ENCODE data around the gene ESPN. TPM values are rescaled to one million over a fixed set of nuclear protein-coding genes. Genes with fewer than 3 reads are reported as not detected.

ESPN gene
- total RNA-seq, 1 donor from 2014 or later, result 25.7 TPM

- Mint-ChIP-seq H3K4me3 (ENCODE audit: unreplicated experiment) (no peak overlapping the region), H3K36me3 (ENCODE audit: unreplicated experiment) (no peaks in the 10 kb centered on the region), H3K27ac (ENCODE audit: unreplicated experiment) (no peak overlapping the region), H3K4me1 (ENCODE audit: low read depth, unreplicated experiment) (peaks cover 4% of the 10 kb centered on the region), H3K27me3 (ENCODE audit: unreplicated experiment) (no peaks in the 10 kb centered on the region), H3K9me3 (ENCODE audit: unreplicated experiment) (peaks cover 8% of the 10 kb centered on the region)
- no peak for DNase-seq
- no peak for TF ChIP-seq CTCF (IDR thresholded peaks at IDR 0.05; ENCODE audit: partially characterized antibody, unreplicated experiment)
These were observed 82.9 kb downstream of the ESPN start for GRCh38 chr1:6507461-6507911.

- no peak for DNase-seq
- H3K4me3 Mint-ChIP-seq (ENCODE audit: unreplicated experiment), result no peak overlapping the region
- H3K9me3 Mint-ChIP-seq (ENCODE audit: unreplicated experiment), result peaks cover 8% of the 10 kb centered on the region
- H3K36me3 Mint-ChIP-seq (ENCODE audit: unreplicated experiment), result no peaks in the 10 kb centered on the region
- no peak for TF ChIP-seq CTCF (IDR thresholded peaks at IDR 0.05; ENCODE audit: partially characterized antibody, unreplicated experiment)
- H3K27ac Mint-ChIP-seq (ENCODE audit: unreplicated experiment), result no peak overlapping the region
- peaks cover 4% of the 10 kb centered on the region for H3K4me1 Mint-ChIP-seq (ENCODE audit: low read depth, unreplicated experiment)
- H3K27me3 Mint-ChIP-seq (ENCODE audit: unreplicated experiment), result no peaks in the 10 kb centered on the region
These were observed 83.7 kb downstream of the ESPN start for GRCh38 chr1:6508154-6508815.

GRCh38 chr1:6508816-6509189 lies 84.2 kb downstream of the ESPN start:
- H3K27me3 Mint-ChIP-seq (ENCODE audit: unreplicated experiment), result no peaks in the 10 kb centered on the region
- peaks cover 4% of the 10 kb centered on the region for H3K4me1 Mint-ChIP-seq (ENCODE audit: low read depth, unreplicated experiment)
- H3K36me3 Mint-ChIP-seq (ENCODE audit: unreplicated experiment), result no peaks in the 10 kb centered on the region
- peaks cover 8% of the 10 kb centered on the region for H3K9me3 Mint-ChIP-seq (ENCODE audit: unreplicated experiment)
- no peak overlapping the region for H3K4me3 Mint-ChIP-seq (ENCODE audit: unreplicated experiment)
- no peak for DNase-seq
- H3K27ac Mint-ChIP-seq (ENCODE audit: unreplicated experiment), result no peak overlapping the region
- no peak for TF ChIP-seq CTCF (IDR thresholded peaks at IDR 0.05; ENCODE audit: partially characterized antibody, unreplicated experiment)

GRCh38 chr1:6509220-6509918 lies 84.8 kb downstream of the ESPN start:
- Mint-ChIP-seq H3K36me3 (ENCODE audit: unreplicated experiment) (no peaks in the 10 kb centered on the region), H3K27me3 (ENCODE audit: unreplicated experiment) (no peaks in the 10 kb centered on the region), H3K27ac (ENCODE audit: unreplicated experiment) (no peak overlapping the region), H3K4me3 (ENCODE audit: unreplicated experiment) (no peak overlapping the region), H3K9me3 (ENCODE audit: unreplicated experiment) (peaks cover 8% of the 10 kb centered on the region), H3K4me1 (ENCODE audit: low read depth, unreplicated experiment) (peaks cover 4% of the 10 kb centered on the region)
- no peak for DNase-seq
- TF ChIP-seq CTCF (IDR thresholded peaks at IDR 0.05; ENCODE audit: partially characterized antibody, unreplicated experiment), result no peak

- H3K4me1 Mint-ChIP-seq (ENCODE audit: low read depth, unreplicated experiment), result peaks cover 4% of the 10 kb centered on the region
These were observed 85.3 kb downstream of the ESPN start for GRCh38 chr1:6509919-6510291.

More at GRCh38 chr1:6509919-6510291, 85.3 kb downstream of the ESPN start:
- DNase-seq, result no peak
- Mint-ChIP-seq H3K9me3 (ENCODE audit: unreplicated experiment) (peaks cover 7% of the 10 kb centered on the region), H3K4me3 (ENCODE audit: unreplicated experiment) (no peak overlapping the region), H3K27me3 (ENCODE audit: unreplicated experiment) (no peaks in the 10 kb centered on the region), H3K36me3 (ENCODE audit: unreplicated experiment) (no peaks in the 10 kb centered on the region), H3K27ac (ENCODE audit: unreplicated experiment) (no peak overlapping the region)
- no peak for TF ChIP-seq CTCF (IDR thresholded peaks at IDR 0.05; ENCODE audit: partially characterized antibody, unreplicated experiment)

Measured in glutamatergic neuron (in vitro differentiated cells).